KMS-11 (cell line): ENCODE measurements around the gene DYNLT3.

Source experiments
- H2AFZ ChIP-seq: fragments of 200-600 bp; sonication (generic); 2 replicates; pipeline ENCODE4 v1.6.1; 2016; ENCODE audit warnings: antibody characterized with exemption, mixed run types, low read depth
- H3K27ac ChIP-seq: fragments of 200-600 bp; sonication (generic); 2 replicates; pipeline ENCODE4 v1.6.1; 2016; ENCODE audit warnings: mild to moderate bottlenecking, mixed run types
- H3K27me3 ChIP-seq: fragments of 200-600 bp; sonication (generic); 2 replicates; pipeline ENCODE4 v1.6.1; 2017; ENCODE audit warnings: mild to moderate bottlenecking, low read depth, mixed run types, moderate library complexity; ENCODE audit not compliant: insufficient read depth
- H3K36me3 ChIP-seq: fragments of 200-600 bp; sonication (generic); 2 replicates; pipeline ENCODE4 v1.6.1; 2017; ENCODE audit warnings: mild to moderate bottlenecking, mixed run types; ENCODE audit not compliant: insufficient read depth
- H3K4me1 ChIP-seq: fragments of 200-600 bp; sonication (generic); 2 replicates; pipeline ENCODE4 v1.6.1; 2016; ENCODE audit warnings: mild to moderate bottlenecking, low read depth, mixed run types; ENCODE audit not compliant: poor library complexity, severe bottlenecking
- H3K4me2 ChIP-seq: fragments of 200-600 bp; sonication (generic); 2 replicates; pipeline ENCODE4 v1.7.0; 2016; ENCODE audit warnings: mild to moderate bottlenecking, mixed run types
- H3K4me3 ChIP-seq: fragments of 200-600 bp; sonication (generic); IDR thresholded peaks from 2 replicates; pipeline ENCODE4 v1.6.1; 2017; ENCODE audit warnings: low read depth, low read length, mixed read lengths; ENCODE audit not compliant: insufficient read depth
- H3K79me2 ChIP-seq: fragments of 200-600 bp; sonication (generic); 2 replicates; pipeline ENCODE4 v1.6.1; 2016; ENCODE audit warnings: low read depth, mixed run types; ENCODE audit not compliant: insufficient read depth
- H3K9ac ChIP-seq: fragments of 200-600 bp; sonication (generic); 2 replicates; pipeline ENCODE4 v1.6.1; 2016; ENCODE audit warnings: mild to moderate bottlenecking, mixed run types
- H4K20me1 ChIP-seq: fragments of 200-600 bp; sonication (generic); 2 replicates; pipeline ENCODE4 v1.6.1; 2016; ENCODE audit warnings: mild to moderate bottlenecking, mixed run types; ENCODE audit not compliant: insufficient read depth
- CTCF ChIP-seq: fragments of 200-600 bp; sonication (generic); conservative IDR thresholded peaks from 2 replicates; pipeline ENCODE4 v1.6.1; 2017; ENCODE audit warnings: low read depth, mild to moderate bottlenecking, antibody characterized with exemption, low read length, moderate library complexity, mixed read lengths

Gene DYNLT3

GRCh38 chrX:37871626-37872302 lies 24.4 kb upstream of the DYNLT3 start:
- no peak overlapping the region for H3K4me3 ChIP-seq
- H3K27ac ChIP-seq = no peak overlapping the region
- H3K4me2 ChIP-seq = no peak overlapping the region
- H3K4me1 ChIP-seq = no peaks in the 10 kb centered on the region
- no peak overlapping the region for H2AFZ ChIP-seq
- H4K20me1 ChIP-seq = no peaks in the 10 kb centered on the region
- no peaks in the 10 kb centered on the region for H3K36me3 ChIP-seq
- no peaks in the 10 kb centered on the region for H3K79me2 ChIP-seq
- no peak for TF ChIP-seq CTCF
- H3K9ac ChIP-seq = no peak overlapping the region
- H3K27me3 ChIP-seq = no peaks in the 10 kb centered on the region

- Histone ChIP-seq H3K9ac (no peak overlapping the region), H3K27me3 (no peaks in the 10 kb centered on the region), H3K79me2 (no peaks in the 10 kb centered on the region), H2AFZ (no peak overlapping the region), H4K20me1 (no peaks in the 10 kb centered on the region), H3K4me3 (no peak overlapping the region), H3K27ac (no peak overlapping the region), H3K4me2 (no peak overlapping the region), H3K36me3 (no peaks in the 10 kb centered on the region), H3K4me1 (no peaks in the 10 kb centered on the region)
- TF ChIP-seq CTCF = no peak
These were observed 20.3 kb upstream of the DYNLT3 start for GRCh38 chrX:37867536-37868153.

- H3K27me3 ChIP-seq = no peaks in the 10 kb centered on the region
- H3K4me1 ChIP-seq = no peaks in the 10 kb centered on the region
- H3K4me3 ChIP-seq = no peak overlapping the region
- H3K79me2 ChIP-seq = no peaks in the 10 kb centered on the region
- H3K27ac ChIP-seq = no peak overlapping the region
- no peak for TF ChIP-seq CTCF
- H2AFZ ChIP-seq = no peak overlapping the region
- H3K36me3 ChIP-seq = no peaks in the 10 kb centered on the region
- no peak overlapping the region for H3K4me2 ChIP-seq
- H4K20me1 ChIP-seq = no peaks in the 10 kb centered on the region
- H3K9ac ChIP-seq = no peak overlapping the region
These were observed 16.4 kb upstream of the DYNLT3 start for GRCh38 chrX:37863728-37864127.

- no peak for TF ChIP-seq CTCF
- H2AFZ ChIP-seq = no peak overlapping the region
- H3K27ac ChIP-seq = no peak overlapping the region
- H3K27me3 ChIP-seq = no peaks in the 10 kb centered on the region
- no peaks in the 10 kb centered on the region for H3K36me3 ChIP-seq
- H3K79me2 ChIP-seq = no peaks in the 10 kb centered on the region
- H4K20me1 ChIP-seq = no peaks in the 10 kb centered on the region
- no peaks in the 10 kb centered on the region for H3K4me1 ChIP-seq
- H3K9ac ChIP-seq = no peak overlapping the region
- H3K4me2 ChIP-seq = no peak overlapping the region
- no peak overlapping the region for H3K4me3 ChIP-seq
These were observed 15.5 kb upstream of the DYNLT3 start for GRCh38 chrX:37862851-37863250.
